ENCODE data around the gene NSUN6.

DNA sequence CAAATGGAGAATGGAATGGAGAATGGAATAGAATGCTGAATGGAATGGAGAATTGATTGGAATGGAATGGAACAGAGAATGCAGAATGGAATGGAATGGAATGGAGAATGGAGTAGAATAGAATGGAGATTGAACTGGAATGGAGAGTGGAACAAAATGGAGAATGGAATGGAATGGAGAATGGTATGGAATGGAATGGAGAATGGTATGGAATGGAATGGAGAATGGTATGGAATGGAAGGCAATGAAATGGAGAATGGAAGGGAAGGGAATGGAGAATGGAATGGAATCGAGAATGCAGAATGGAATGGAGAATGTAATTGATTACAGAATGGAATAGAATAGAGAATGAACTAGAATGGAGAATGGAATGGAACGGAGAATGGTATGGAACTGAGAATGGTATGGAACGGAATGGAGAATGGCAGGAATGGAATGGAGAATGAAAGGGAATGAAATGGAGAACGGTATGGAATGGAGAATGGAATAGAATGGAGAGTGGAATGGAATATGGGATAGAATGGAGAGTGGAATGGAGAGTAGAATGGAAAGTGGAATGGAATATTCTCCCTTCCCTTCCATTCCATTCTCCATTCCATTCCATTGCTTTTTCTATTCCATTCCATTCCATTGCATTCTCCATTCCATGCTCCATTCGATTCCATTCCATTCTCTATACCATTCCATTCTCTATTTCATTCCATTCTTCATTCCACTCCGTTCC, 88.2 kb downstream of the NSUN6 start:
- TF ChIP-seq EZH2phosphoT487 (IDR thresholded peaks at IDR 0.05; ENCODE audit: insufficient read depth, low read depth): no peak
- TF ChIP-seq EZH2 (IDR thresholded peaks at IDR 0.05; ENCODE audit: insufficient read depth, poor library complexity, severe bottlenecking): no peak
